Right lobe of liver (tissue), 6 donors: Measurements from ENCODE around the gene ANKRD66. TPM values are rescaled to one million over a fixed set of nuclear protein-coding genes. Genes with fewer than 3 reads are reported as not detected.

Experiments
- ATAC-seq, 4 donors: fragments of 200-7000 bp; cut with Tn5 transposase; one replicate each; pipeline ENCODE4 v1.9.1; 2020; ENCODE audit warnings: mild to moderate bottlenecking in 4 of 4, moderate library complexity in 4 of 4
- DNase-seq, 3 donors: peaks; one replicate each; pipeline ENCODE4 v3.0.0-alpha.2; 2020
- H3K27ac ChIP-seq, 3 donors: fragments of 200-600 bp; one replicate each; pipeline ENCODE4 v1.8.0; 2022
- H3K27me3 ChIP-seq, 2 donors: fragments of 200-600 bp; one replicate each; pipeline ENCODE4 v1.8.0; 2022
- H3K36me3 ChIP-seq, 4 donors: fragments of 200-600 bp; sonication (generic) in 1 of 4; one replicate each; pipeline versions ENCODE4 v1.5.1 to v1.8.0; 2017 to 2022; ENCODE audit warnings: control low read depth in 1 of 4
- H3K4me1 ChIP-seq, 4 donors: fragments of 200-600 bp; sonication (generic) in 1 of 4; one replicate each; pipeline versions ENCODE4 v1.5.1 to v1.8.0; 2017 to 2022; ENCODE audit warnings: control low read depth in 1 of 4
- H3K4me3 ChIP-seq, 3 donors: fragments of 200-600 bp; one replicate each; pipeline ENCODE4 v1.8.0; 2022
- H3K9me3 ChIP-seq, 4 donors: fragments of 200-600 bp; sonication (generic) in 1 of 4; one replicate each; pipeline versions ENCODE4 v1.5.1 to v1.8.0; 2017 to 2022; ENCODE audit warnings: control low read depth in 1 of 4
- POLR2A ChIP-seq: fragments of 450-650 bp; IDR thresholded peaks from one replicate; pipeline ENCODE4 v1.6.1; 2017; ENCODE audit warnings: antibody characterized with exemption, mild to moderate bottlenecking
- WGBS: methylation state at CpG from one replicate; pipeline ENCODE4 v1.1.6; 2018; ENCODE audit warnings: low coverage, low lambda C conversion rate; ENCODE audit not compliant: insufficient coverage; ENCODE audit errors: missing lambda C conversion rate; 5-methylcytosine and 5-hydroxymethylcytosine counted together
- intact Hi-C, 2 donors: fragments of 100-400 bp; cut with DNase I; formaldehyde crosslinking; loops; one replicate each; pipeline versions ENCODE4 v1.11.2 to v1.14.1; 2022
- total RNA-seq, 6 experiments: library from RNA; depleted of rRNA in 2 of 6; stranded (reverse); fragments of >200 nt in 2 of 6; fragmentation: NEBNext Ultra II Directional in 3 of 6; extraction: Animal tissue kit (Norgen Biotek cat#: 25700) in 3 of 6; gene quantifications; one replicate each; pipeline versions ENCODE4 v1.1.0 to v1.2.4, GENCODE V29; 2016 to 2023
- TF ChIP-seq, protein P1 (sequence below), 4 donors: fragments of 200-600 bp in 3 of 4; fragments of 450-650 bp in 1 of 4; IDR thresholded peaks; one replicate each; pipeline versions ENCODE4 v1.5.1 to v1.8.0; 2016 to 2022; ENCODE audit warnings: antibody characterized with exemption in 4 of 4, mild to moderate bottlenecking in 2 of 4
- donor health status: DM: no; HTN: yes; CAD: no.
- donor health status: DM: no; HTN: no; CAD: no.
- donor health status: DM: no; HTN: no; CAD: no.
- donor health status: DM: no; HTN: yes; CAD: no.
- donor health status: DM: no; HTN: yes; CAD: no.

Gene ANKRD66
- total RNA-seq, 6 experiments from 2014 or later, result not detected

DNA sequence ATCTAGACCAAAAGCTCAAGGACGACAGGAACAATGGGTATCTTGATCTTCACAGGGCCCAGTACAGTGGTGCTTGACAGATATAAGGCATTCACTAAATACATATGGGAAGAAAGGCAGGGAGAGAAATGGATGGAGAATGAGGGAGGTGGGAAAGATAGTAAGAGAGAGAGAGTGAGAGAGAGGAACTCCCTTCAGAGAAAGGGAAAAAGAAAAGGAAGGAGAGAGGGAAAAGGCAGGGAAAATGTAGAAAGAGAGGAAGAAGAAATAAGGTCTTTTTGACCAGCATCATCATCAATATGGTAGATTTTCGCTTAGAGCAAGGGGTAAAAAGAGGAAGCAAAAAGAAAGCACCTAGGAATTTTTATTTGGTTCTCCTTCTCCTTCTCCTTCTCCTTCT lies 760 bp upstream of the ANKRD66 start:
- peaks cover 0 to 5% (median 0%) of the 10 kb centered on the region in 4 donors for H3K4me1 ChIP-seq
- DNase-seq (no peak), ATAC-seq (no peak)
- intact Hi-C loops, result no loop called here
- no peaks in the 10 kb centered on the region for H3K36me3 ChIP-seq
- TF ChIP-seq, protein P1, sequence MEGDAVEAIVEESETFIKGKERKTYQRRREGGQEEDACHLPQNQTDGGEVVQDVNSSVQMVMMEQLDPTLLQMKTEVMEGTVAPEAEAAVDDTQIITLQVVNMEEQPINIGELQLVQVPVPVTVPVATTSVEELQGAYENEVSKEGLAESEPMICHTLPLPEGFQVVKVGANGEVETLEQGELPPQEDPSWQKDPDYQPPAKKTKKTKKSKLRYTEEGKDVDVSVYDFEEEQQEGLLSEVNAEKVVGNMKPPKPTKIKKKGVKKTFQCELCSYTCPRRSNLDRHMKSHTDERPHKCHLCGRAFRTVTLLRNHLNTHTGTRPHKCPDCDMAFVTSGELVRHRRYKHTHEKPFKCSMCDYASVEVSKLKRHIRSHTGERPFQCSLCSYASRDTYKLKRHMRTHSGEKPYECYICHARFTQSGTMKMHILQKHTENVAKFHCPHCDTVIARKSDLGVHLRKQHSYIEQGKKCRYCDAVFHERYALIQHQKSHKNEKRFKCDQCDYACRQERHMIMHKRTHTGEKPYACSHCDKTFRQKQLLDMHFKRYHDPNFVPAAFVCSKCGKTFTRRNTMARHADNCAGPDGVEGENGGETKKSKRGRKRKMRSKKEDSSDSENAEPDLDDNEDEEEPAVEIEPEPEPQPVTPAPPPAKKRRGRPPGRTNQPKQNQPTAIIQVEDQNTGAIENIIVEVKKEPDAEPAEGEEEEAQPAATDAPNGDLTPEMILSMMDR (IDR thresholded peaks at IDR 0.05), result no peak
- TF ChIP-seq POLR2A, result no peak
- no peaks in the 10 kb centered on the region for H3K9me3 ChIP-seq
- no peak overlapping the region for H3K4me3 ChIP-seq
- WGBS, result 44% methylated on average over 2 of the region's 2 CpGs
- no peaks in the 10 kb centered on the region for H3K27me3 ChIP-seq
- H3K27ac ChIP-seq, result no peak overlapping the region

DNA sequence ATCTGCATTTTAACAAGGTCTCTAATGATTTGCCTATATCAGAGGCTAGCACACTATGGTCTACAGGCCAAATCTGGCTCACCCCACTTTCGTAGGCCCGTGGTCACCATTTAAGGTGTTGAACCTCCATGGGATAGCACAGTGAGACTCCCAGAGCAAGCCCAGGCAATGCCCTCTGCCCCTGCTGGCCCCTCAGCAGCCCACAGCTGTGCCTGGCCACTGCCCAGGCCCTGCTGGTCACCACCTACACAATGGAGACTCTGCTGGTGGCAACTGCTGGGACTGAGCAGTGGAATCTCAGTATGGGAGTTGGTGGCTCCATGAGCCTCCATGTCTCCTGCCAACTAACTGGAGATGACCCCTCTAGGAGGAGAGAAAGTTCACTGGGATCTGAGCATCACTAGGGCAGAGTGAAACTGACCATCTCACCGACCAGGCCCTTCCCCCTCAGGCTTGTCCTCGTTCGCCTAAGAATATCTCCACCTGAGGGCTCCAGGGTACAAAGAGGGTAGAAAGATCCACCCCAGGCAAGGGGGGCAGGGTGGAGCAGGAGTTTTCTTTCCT lies 2.3 kb downstream of the ANKRD66 start:
- Histone ChIP-seq H3K4me3 (no peak overlapping the region), H3K4me1 (no peaks in the 10 kb centered on the region), H3K27me3 (no peaks in the 10 kb centered on the region), H3K9me3 (no peaks in the 10 kb centered on the region), H3K36me3 (no peaks in the 10 kb centered on the region), H3K27ac (no peak overlapping the region)
- TF ChIP-seq POLR2A, result no peak
- TF ChIP-seq, protein P1 (IDR thresholded peaks at IDR 0.05), result no peak
- DNase-seq (no peak), ATAC-seq (no peak)
- intact Hi-C loops, result no loop called here
- 78% methylated on average over 3 of the region's 5 CpGs for WGBS

DNA sequence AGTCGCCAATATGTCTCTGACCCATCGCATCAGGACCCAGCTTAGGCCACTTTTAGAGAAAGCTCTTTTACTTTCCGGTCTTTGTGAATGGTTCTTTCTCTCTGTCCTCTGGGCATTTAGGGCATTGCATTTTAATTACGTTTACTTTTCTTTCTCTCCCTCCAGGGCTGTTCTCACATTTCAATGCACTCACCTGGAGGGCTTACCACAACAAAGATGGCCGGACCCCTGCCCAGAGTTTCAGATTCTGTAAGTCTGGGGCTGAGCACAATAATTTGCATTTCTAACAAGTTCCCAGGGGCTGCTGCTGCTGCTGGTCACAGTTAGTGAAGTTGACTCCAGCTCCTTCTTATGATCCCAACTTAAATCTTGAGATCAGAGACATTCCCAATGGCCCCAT lies 3.0 kb downstream of the ANKRD66 start:
- Histone ChIP-seq H3K27me3 (no peaks in the 10 kb centered on the region), H3K4me3 (no peak overlapping the region), H3K27ac (no peak overlapping the region), H3K36me3 (no peaks in the 10 kb centered on the region), H3K9me3 (no peaks in the 10 kb centered on the region), H3K4me1 (no peaks in the 10 kb centered on the region)
- intact Hi-C loops, result no loop called here
- DNase-seq (no peak), ATAC-seq (no peak)
- 74% methylated on average over 5 of the region's 5 CpGs for WGBS
- TF ChIP-seq POLR2A, result no peak
- TF ChIP-seq, protein P1 (IDR thresholded peaks at IDR 0.05), result no peak

DNA sequence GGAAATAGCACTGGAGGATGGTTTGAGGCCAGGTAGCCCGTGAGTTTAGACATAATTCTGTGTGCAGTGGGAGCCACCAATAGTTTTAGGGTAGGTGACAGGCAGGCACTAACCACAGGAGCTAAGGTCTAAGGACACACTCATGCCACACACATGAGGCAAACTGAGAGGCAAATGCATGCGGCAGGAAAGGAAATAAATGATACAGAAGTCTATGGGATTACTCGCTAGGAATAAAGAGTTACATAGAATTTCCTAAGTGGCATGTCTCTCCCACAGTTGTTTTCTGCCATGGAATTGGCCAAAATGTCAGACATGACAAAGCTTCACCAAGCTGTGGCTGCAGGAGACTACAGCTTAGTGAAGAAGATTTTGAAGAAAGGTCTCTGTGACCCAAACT lies 4.9 kb downstream of the ANKRD66 start:
- 81% methylated on average over 3 of the region's 3 CpGs for WGBS
- TF ChIP-seq POLR2A, result no peak
- TF ChIP-seq, protein P1 (IDR thresholded peaks at IDR 0.05), result no peak

DNA sequence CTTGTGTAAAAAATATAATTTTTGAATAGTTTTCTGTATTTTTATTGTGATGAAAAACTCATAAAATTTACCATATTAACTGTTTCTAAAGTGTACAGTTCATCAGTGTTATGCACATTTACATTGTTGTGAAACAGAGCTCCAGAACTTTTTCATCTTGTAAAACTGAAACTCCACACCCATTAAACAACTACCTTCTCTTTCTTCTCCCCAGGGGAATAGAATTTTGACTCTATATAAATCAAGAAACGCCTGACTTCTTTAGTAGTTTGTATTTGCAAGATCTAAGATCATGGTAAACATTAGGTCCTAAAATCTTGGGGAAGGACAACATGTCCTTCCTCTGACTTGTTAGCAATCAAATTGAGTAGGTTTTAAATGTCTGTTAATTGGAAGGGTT lies 9.1 kb downstream of the ANKRD66 start:
- WGBS, result 36% methylated on average over 1 of the region's 1 CpG
- no peak for TF ChIP-seq POLR2A
- TF ChIP-seq, protein P1 (IDR thresholded peaks at IDR 0.05), result no peak
- Histone ChIP-seq H3K27me3 (no peaks in the 10 kb centered on the region), H3K9me3 (no peaks in the 10 kb centered on the region), H3K36me3 (no peaks in the 10 kb centered on the region), H3K4me1 (no peaks in the 10 kb centered on the region), H3K4me3 (no peak overlapping the region), H3K27ac (no peak overlapping the region)
- ATAC-seq (no peak), DNase-seq (no peak)
- intact Hi-C loops, result no loop called here

More for the DNA sequence above, 4.9 kb downstream of the ANKRD66 start:
- intact Hi-C loops, result no loop called here
- H3K27ac ChIP-seq, result no peak overlapping the region
- no peaks in the 10 kb centered on the region for H3K9me3 ChIP-seq
- no peaks in the 10 kb centered on the region for H3K27me3 ChIP-seq
- H3K4me1 ChIP-seq, result no peaks in the 10 kb centered on the region
- no peak overlapping the region for H3K4me3 ChIP-seq
- DNase-seq, result no peak
- no peaks in the 10 kb centered on the region for H3K36me3 ChIP-seq
- ATAC-seq, result no peak
